HepG2 (cell line): ENCODE results near the gene SAMD4B. TPM values are rescaled to one million over a fixed set of nuclear protein-coding genes. Genes with fewer than 3 reads are reported as not detected.

Experiments
- CCAR2 ChIP-seq: fragments of 200-400 bp; formaldehyde crosslinking; optimal IDR thresholded peaks from 2 replicates; pipeline ENCODE3; 2018; ENCODE audit warnings: low read depth, mild to moderate bottlenecking, low read length, moderate library complexity
- CREB1 ChIP-seq, 2 experiments: fragments of 450-650 bp in 1 of 2; IDR thresholded peaks; 2 replicates each; pipeline ENCODE4 v1.6.1; 2016 to 2017; ENCODE audit warnings: control low read depth in 1 of 2, mild to moderate bottlenecking in 1 of 2, missing compliant biosample characterization in 1 of 2, missing genetic modification characterization in 1 of 2
- FOXA1 ChIP-seq, 2 experiments: fragments of 450-650 bp in 1 of 2; sonication (generic) in 1 of 2; formaldehyde crosslinking in 1 of 2; IDR thresholded peaks; 2 replicates each; pipeline versions ENCODE4 v1.4.0 to v1.6.1; 2016 to 2020; ENCODE audit warnings: missing genetic modification reagents in 1 of 2
- GTF3A ChIP-seq: sonication (generic); formaldehyde crosslinking; conservative IDR thresholded peaks from 2 replicates; pipeline ENCODE4 v1.4.0; 2020; ENCODE audit warnings: mild to moderate bottlenecking, missing genetic modification reagents
- GZF1 ChIP-seq: sonication (generic); formaldehyde crosslinking; IDR thresholded peaks from 2 replicates; pipeline ENCODE4 v1.5.1; 2020; ENCODE audit warnings: mild to moderate bottlenecking, missing genetic modification reagents
- HNRNPK ChIP-seq: fragments of 200-400 bp; formaldehyde crosslinking; IDR thresholded peaks from 2 replicates; pipeline ENCODE4 v1.6.1; 2018; ENCODE audit warnings: low read length, low read depth, moderate library complexity, mild to moderate bottlenecking; ENCODE audit not compliant: poor library complexity, severe bottlenecking
- JUN ChIP-seq: sonication (generic); formaldehyde crosslinking; IDR thresholded peaks from 2 replicates; pipeline ENCODE4 v1.4.0; 2020; ENCODE audit warnings: mild to moderate bottlenecking, missing genetic modification reagents
- JUNB ChIP-seq: sonication (generic); formaldehyde crosslinking; IDR thresholded peaks from 2 replicates; pipeline ENCODE4 v1.8.0; 2022; ENCODE audit warnings: missing genetic modification reagents, mild to moderate bottlenecking, borderline replicate concordance
- MXI1 ChIP-seq: IDR thresholded peaks from 3 replicates; pipeline ENCODE4 v1.6.1; 2012; ENCODE audit warnings: low read depth, low read length, inconsistent platforms, borderline replicate concordance
- NAIF1 ChIP-seq: sonication (generic); formaldehyde crosslinking; IDR thresholded peaks from 2 replicates; pipeline ENCODE4 v1.5.0; 2020; ENCODE audit warnings: mild to moderate bottlenecking, missing genetic modification reagents, borderline replicate concordance
- SMARCE1 ChIP-seq: fragments of 450-650 bp; IDR thresholded peaks from 2 replicates; pipeline ENCODE4 v1.6.1; 2017; ENCODE audit warnings: borderline replicate concordance
- TOE1 ChIP-seq: sonication (generic); formaldehyde crosslinking; IDR thresholded peaks from 2 replicates; pipeline ENCODE4 v1.4.0; 2020; ENCODE audit warnings: mild to moderate bottlenecking, missing genetic modification reagents
- ZNF180 ChIP-seq: sonication (generic); formaldehyde crosslinking; IDR thresholded peaks from 2 replicates; pipeline ENCODE4 v1.4.0; 2020; ENCODE audit warnings: low read depth, missing genetic modification reagents, borderline replicate concordance
- ZNF207 ChIP-seq: fragments of 450-650 bp; IDR thresholded peaks from 2 replicates; pipeline ENCODE4 v1.6.1; 2016; ENCODE audit warnings: antibody characterized with exemption, borderline replicate concordance
- ZNF775 ChIP-seq: sonication (generic); formaldehyde crosslinking; IDR thresholded peaks from 2 replicates; pipeline ENCODE4 v1.4.0; 2020; ENCODE audit warnings: missing genetic modification reagents, mild to moderate bottlenecking, moderate library complexity, borderline replicate concordance
- ZNF883 ChIP-seq: sonication (generic); formaldehyde crosslinking; IDR thresholded peaks from 2 replicates; pipeline ENCODE4 v1.5.1; 2020; ENCODE audit warnings: mild to moderate bottlenecking, missing genetic modification reagents; ENCODE audit errors: not compliant biosample characterization
- polyA plus RNA-seq, 8 experiments: library from polyadenylated mRNA; depleted of rRNA in 3 of 8; stranded (reverse) in 7 of 8; unstranded in 1 of 8; fragments of >200 nt; fragmentation: Illumina TruSeq in 4 of 8; extraction: Trizol in 4 of 8; gene quantifications; 2 replicates each; pipeline versions ENCODE4 v1.2.1 to v1.2.3, GENCODE V29; 2011 to 2016; ENCODE audit warnings: low read depth in 4 of 8, missing spikeins in 1 of 8, mixed read lengths in 1 of 8; ENCODE audit not compliant: insufficient read depth in 1 of 8
- total RNA-seq, 5 experiments: library from RNA; depleted of rRNA; stranded (reverse); fragments of >200 nt; fragmentation: Illumina TruSeq; extraction: Trizol; gene quantifications; 2 replicates each; pipeline ENCODE4 v1.2.3, GENCODE V29; 2016; ENCODE audit warnings: low read depth in 1 of 5
- TF ChIP-seq, protein P1 (sequence below): sonication (generic); formaldehyde crosslinking; conservative IDR thresholded peaks from 2 replicates; pipeline ENCODE4 v1.8.0; 2022; ENCODE audit warnings: mild to moderate bottlenecking, moderate library complexity, missing genetic modification reagents
- TF ChIP-seq, protein P2 (sequence below): sonication (generic); formaldehyde crosslinking; IDR thresholded peaks from 2 replicates; pipeline ENCODE4 v1.4.0; 2020; ENCODE audit warnings: missing genetic modification reagents; ENCODE audit errors: not compliant biosample characterization
- TF ChIP-seq, protein P3 (sequence below), 2 experiments: sonication (generic) in 1 of 2; formaldehyde crosslinking in 1 of 2; IDR thresholded peaks; 2 replicates each; pipeline versions ENCODE4 v1.4.0 to v1.6.1; 2018 to 2020; ENCODE audit warnings: missing genetic modification reagents in 2 of 2, borderline replicate concordance in 1 of 2, low read depth in 1 of 2, mild to moderate bottlenecking in 1 of 2, missing biosample characterization in 1 of 2
- TF ChIP-seq, protein P4 (sequence below): sonication (generic); formaldehyde crosslinking; IDR thresholded peaks from 2 replicates; pipeline ENCODE4 v1.5.1; 2020; ENCODE audit warnings: mild to moderate bottlenecking, missing genetic modification reagents

SAMD4B gene
- total and polyA plus RNA-seq, 2 of the 13 experiments (the other 11 are each of a cell fraction or from before 2014, with no cell fraction given) = 26.0 to 31.8 TPM

DNA sequence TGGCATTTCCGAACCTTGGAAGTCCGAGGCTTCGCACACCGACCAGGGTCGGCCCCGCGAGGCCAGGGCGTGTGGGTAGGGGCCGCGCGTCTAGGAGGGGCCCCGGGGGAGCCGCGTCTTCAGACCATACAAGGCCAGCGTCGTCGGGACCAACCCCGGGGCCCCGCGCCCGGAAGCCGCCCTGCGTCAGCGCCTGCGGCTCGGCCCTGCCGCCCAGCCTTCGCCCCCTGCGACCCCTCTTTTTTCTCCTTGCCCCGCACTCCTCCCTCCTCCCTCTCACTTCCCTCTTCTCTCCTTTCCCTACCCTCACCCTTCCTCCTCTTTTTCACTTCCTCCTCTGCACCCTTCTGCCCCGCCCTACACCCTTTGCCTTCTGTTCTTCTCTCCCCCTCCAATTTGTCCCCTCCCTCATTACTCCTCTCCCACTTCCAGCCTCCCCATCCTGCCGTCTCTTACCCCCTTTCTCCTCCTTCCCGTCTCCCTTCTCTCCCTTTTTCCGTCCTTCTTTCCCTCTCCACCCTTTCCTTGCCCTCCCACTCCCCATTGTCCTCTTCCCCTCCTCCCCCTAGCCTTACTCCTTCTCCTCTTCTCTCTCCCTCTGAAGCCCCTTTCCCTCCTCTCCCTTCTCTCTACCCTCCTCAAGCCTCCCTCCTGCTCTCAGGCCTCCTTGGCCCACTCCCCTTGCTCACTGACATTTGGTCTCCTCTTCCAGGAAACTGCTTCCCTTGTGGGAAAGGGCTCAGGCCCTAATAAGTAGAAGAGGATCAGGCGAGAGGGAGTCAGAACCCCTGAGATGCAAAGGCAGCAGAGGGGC, 68.0 kb downstream of the SAMD4B start (continued):
- TF ChIP-seq ZNF207 (no peak), GTF3A (CRISPR knock-in tag) (0 out of 2 replicates have a peak, but pooled peaks have one; percentile 40), SMARCE1 (no peak), TOE1 (CRISPR knock-in tag) (no peak), ZNF180 (no peak), JUN (CRISPR knock-in tag) (0 out of 2 replicates have a peak, but pooled peaks have one; percentile 24), NAIF1 (CRISPR knock-in tag) (no peak; the same call in 1 of the 2 replicates), ZNF883 (CRISPR knock-in tag) (no peak), JUNB (CRISPR knock-in tag) (0 out of 2 replicates have a peak, but pooled peaks have one; percentile 36), GZF1 (CRISPR knock-in tag) (no peak), CCAR2 (no peak), HNRNPK (peak; percentile 98), CREB1 (IDR thresholded peaks at IDR 0.05) (no peak), CREB1 (CRISPR knock-in tag; IDR thresholded peaks at IDR 0.05) (no peak), ZNF775 (CRISPR knock-in tag) (no peak), MXI1 (no peak), FOXA1 (IDR thresholded peaks at IDR 0.05) (no peak), FOXA1 (CRISPR knock-in tag; IDR thresholded peaks at IDR 0.05) (no peak)
- TF ChIP-seq, protein P1, sequence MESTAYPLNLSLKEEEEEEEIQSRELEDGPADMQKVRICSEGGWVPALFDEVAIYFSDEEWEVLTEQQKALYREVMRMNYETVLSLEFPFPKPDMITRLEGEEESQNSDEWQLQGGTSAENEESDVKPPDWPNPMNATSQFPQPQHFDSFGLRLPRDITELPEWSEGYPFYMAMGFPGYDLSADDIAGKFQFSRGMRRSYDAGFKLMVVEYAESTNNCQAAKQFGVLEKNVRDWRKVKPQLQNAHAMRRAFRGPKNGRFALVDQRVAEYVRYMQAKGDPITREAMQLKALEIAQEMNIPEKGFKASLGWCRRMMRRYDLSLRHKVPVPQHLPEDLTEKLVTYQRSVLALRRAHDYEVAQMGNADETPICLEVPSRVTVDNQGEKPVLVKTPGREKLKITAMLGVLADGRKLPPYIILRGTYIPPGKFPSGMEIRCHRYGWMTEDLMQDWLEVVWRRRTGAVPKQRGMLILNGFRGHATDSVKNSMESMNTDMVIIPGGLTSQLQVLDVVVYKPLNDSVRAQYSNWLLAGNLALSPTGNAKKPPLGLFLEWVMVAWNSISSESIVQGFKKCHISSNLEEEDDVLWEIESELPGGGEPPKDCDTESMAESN (CRISPR knock-in tag) = peak; percentile 1; the same call in 1 of the 2 replicates
- TF ChIP-seq, protein P2, sequence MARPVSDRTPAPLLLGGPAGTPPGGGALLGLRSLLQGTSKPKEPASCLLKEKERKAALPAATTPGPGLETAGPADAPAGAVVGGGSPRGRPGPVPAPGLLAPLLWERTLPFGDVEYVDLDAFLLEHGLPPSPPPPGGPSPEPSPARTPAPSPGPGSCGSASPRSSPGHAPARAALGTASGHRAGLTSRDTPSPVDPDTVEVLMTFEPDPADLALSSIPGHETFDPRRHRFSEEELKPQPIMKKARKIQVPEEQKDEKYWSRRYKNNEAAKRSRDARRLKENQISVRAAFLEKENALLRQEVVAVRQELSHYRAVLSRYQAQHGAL (CRISPR knock-in tag) = no peak
- TF ChIP-seq, protein P3, sequence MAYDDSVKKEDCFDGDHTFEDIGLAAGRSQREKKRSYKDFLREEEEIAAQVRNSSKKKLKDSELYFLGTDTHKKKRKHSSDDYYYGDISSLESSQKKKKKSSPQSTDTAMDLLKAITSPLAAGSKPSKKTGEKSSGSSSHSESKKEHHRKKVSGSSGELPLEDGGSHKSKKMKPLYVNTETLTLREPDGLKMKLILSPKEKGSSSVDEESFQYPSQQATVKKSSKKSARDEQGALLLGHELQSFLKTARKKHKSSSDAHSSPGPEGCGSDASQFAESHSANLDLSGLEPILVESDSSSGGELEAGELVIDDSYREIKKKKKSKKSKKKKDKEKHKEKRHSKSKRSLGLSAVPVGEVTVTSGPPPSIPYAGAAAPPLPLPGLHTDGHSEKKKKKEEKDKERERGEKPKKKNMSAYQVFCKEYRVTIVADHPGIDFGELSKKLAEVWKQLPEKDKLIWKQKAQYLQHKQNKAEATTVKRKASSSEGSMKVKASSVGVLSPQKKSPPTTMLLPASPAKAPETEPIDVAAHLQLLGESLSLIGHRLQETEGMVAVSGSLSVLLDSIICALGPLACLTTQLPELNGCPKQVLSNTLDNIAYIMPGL (CRISPR knock-in tag; IDR thresholded peaks at IDR 0.05; ENCODE audit: borderline replicate concordance in 1 of 2, low read depth in 1 of 2) = peak; percentile 40 to 54; a peak in 1 of 4 replicates
- TF ChIP-seq, protein P4, sequence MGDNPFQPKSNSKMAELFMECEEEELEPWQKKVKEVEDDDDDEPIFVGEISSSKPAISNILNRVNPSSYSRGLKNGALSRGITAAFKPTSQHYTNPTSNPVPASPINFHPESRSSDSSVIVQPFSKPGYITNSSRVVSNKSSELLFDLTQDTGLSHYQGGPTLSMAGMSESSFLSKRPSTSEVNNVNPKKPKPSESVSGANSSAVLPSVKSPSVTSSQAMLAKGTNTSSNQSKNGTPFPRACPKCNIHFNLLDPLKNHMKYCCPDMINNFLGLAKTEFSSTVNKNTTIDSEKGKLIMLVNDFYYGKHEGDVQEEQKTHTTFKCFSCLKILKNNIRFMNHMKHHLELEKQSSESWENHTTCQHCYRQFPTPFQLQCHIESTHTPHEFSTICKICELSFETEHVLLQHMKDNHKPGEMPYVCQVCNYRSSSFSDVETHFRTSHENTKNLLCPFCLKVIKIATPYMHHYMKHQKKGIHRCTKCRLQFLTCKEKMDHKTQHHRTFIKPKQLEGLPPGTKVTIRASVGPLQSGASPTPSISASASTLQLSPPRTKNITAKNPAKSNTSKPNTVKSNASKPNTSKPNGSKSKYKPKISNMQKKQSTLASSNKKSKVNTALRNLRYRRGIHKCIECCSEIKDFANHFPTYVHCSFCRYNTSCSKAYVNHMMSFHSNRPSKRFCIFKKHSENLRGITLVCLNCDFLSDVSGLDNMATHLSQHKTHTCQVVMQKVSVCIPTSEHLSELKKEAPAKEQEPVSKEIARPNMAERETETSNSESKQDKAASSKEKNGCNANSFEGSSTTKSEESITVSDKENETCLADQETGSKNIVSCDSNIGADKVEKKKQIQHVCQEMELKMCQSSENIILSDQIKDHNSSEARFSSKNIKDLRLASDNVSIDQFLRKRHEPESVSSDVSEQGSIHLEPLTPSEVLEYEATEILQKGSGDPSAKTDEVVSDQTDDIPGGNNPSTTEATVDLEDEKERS (CRISPR knock-in tag) = no peak
